ENCODE measurements around the gene PREPL.

GRCh38 chr2:44321360-44321759 is 39.9 kb downstream of the PREPL start:
- TF ChIP-seq FOSL2 (CRISPR knock-in tag; IDR thresholded peaks at IDR 0.05) (no peak), CTCF (CRISPR knock-in tag; IDR thresholded peaks at IDR 0.05) (no peak), HOXA7 (CRISPR knock-in tag; IDR thresholded peaks at IDR 0.05) (no peak), JUND (CRISPR knock-in tag; IDR thresholded peaks at IDR 0.05) (no peak)
